HCT116 (cell line): ENCODE measurements around the gene OTUD5. TPM values are rescaled to one million over a fixed set of nuclear protein-coding genes. Genes with fewer than 3 reads are reported as not detected.

Experiments used
- ATAC-seq: fragments of 200-7000 bp; cut with Tn5 transposase; 2 replicates; pipeline ENCODE4 v1.9.1; 2020; ENCODE audit warnings: mild to moderate bottlenecking, moderate library complexity
- BruUV-seq: library from RNA; stranded (reverse); fragments of 400-500 nt; replicated peaks from 2 replicates; lab custom pipeline; 2021; lab: Mats Ljungman, UMichigan
- CTCF ChIA-PET: fragments of 300-600 bp; sonication (Branson Sonifier 250); formaldehyde crosslinking; loops from one replicate; lab custom pipeline; 2021; ENCODE audit warnings: antibody characterized with exemption; lab: Charles Lee
- POLR2A ChIA-PET: fragments of 300-600, 350-600 bp; sonication (Branson Sonifier 250); formaldehyde crosslinking; loops from one replicate; lab custom pipeline; 2021; ENCODE audit warnings: antibody characterized with exemption; lab: Charles Lee
- RAD21 ChIA-PET, 2 experiments: fragments of 300-600 bp; sonication (Branson Sonifier 250); formaldehyde crosslinking; loops; one replicate each; lab custom pipeline; 2023; ENCODE audit warnings: low total read pairs in 2 of 2; ENCODE audit not compliant: uncharacterized antibody in 2 of 2, unreplicated experiment in 2 of 2, low non-redundant PET in 1 of 2; lab: Charles Lee
- DNase-seq: peaks from one replicate; pipeline ENCODE4 v3.0.0-alpha.2; 2010; ENCODE audit warnings: low read depth, low spot score
- H2AFZ ChIP-seq: fragments of 200-600 bp; shearing (Covaris generic), sonication (generic); 2 replicates; pipeline ENCODE4 v1.6.1; 2017; ENCODE audit warnings: low read depth, mixed run types, mixed read lengths, antibody characterized with exemption, low read length; ENCODE audit not compliant: poor library complexity, severe bottlenecking
- H3K27ac ChIP-seq: 2 replicates; pipeline ENCODE4 v1.5.1; 2012; ENCODE audit warnings: low read depth, low read length
- H3K27me3 ChIP-seq: fragments of 200-600 bp; sonication (generic); 2 replicates; pipeline ENCODE4 v1.6.1; 2016; ENCODE audit warnings: mixed run types, low read length, mixed read lengths; ENCODE audit not compliant: insufficient read depth
- H3K36me3 ChIP-seq, 2 experiments: fragments of 200-500 bp in 1 of 2; fragments of 200-600 bp in 1 of 2; sonication (Bioruptor generic) in 1 of 2; sonication (generic) in 1 of 2; 2 replicates each; pipeline versions ENCODE4 v1.5.1 to v1.6.1; 2014 to 2016; ENCODE audit warnings: low read length in 2 of 2, inconsistent platforms in 1 of 2, mixed read lengths in 1 of 2, mixed run types in 1 of 2; ENCODE audit not compliant: insufficient read depth in 2 of 2, control insufficient read depth in 1 of 2
- H3K4me1 ChIP-seq, 2 experiments: fragments of 200-600 bp in 1 of 2; sonication (generic) in 1 of 2; 2 replicates each; pipeline versions ENCODE4 v1.5.1 to v1.6.1; 2012 to 2017; ENCODE audit warnings: low read length in 2 of 2, inconsistent platforms in 1 of 2, mild to moderate bottlenecking in 1 of 2, mixed read lengths in 1 of 2, mixed run types in 1 of 2, moderate library complexity in 1 of 2; ENCODE audit not compliant: insufficient read depth in 2 of 2, control insufficient read depth in 1 of 2
- H3K4me2 ChIP-seq: fragments of 200-600 bp; sonication (generic); 2 replicates; pipeline ENCODE4 v1.6.1; 2017; ENCODE audit warnings: mixed run types, low read length, mixed read lengths
- H3K4me3 ChIP-seq, 2 experiments: fragments of 200-600 bp in 1 of 2; sonication (generic) in 1 of 2; replicated peaks in 1 of 2; 2 replicates each; pipeline ENCODE4 v1.5.1; 2011 to 2016; ENCODE audit warnings: low read length in 2 of 2, control low read depth in 1 of 2, low read depth in 1 of 2, mild to moderate bottlenecking in 1 of 2, mixed read lengths in 1 of 2, mixed run types in 1 of 2
- H3K79me2 ChIP-seq: fragments of 200-600 bp; sonication (generic); 2 replicates; pipeline ENCODE4 v1.6.1; 2017; ENCODE audit warnings: mild to moderate bottlenecking, mixed run types, low read length, moderate library complexity, mixed read lengths; ENCODE audit not compliant: insufficient read depth
- H3K9ac ChIP-seq: fragments of 200-600 bp; sonication (generic); 2 replicates; pipeline ENCODE4 v1.6.1; 2016; ENCODE audit warnings: low read length, mixed read lengths
- H3K9me2 ChIP-seq: fragments of 200-600 bp; sonication (generic), shearing (Covaris generic); 2 replicates; pipeline ENCODE4 v1.6.1; 2017; ENCODE audit warnings: mixed run types, mild to moderate bottlenecking, moderate library complexity; ENCODE audit not compliant: insufficient read depth
- H3K9me3 ChIP-seq, 2 experiments: fragments of 200-500 bp in 1 of 2; fragments of 200-600 bp in 1 of 2; sonication (Bioruptor generic) in 1 of 2; sonication (generic) in 1 of 2; 2 replicates each; pipeline ENCODE4 v1.6.1; 2014 to 2017; ENCODE audit warnings: low read length in 2 of 2, mixed read lengths in 2 of 2, inconsistent platforms in 1 of 2, low read depth in 1 of 2, mild to moderate bottlenecking in 1 of 2, mixed run types in 1 of 2, moderate library complexity in 1 of 2; ENCODE audit not compliant: control insufficient read depth in 1 of 2, insufficient read depth in 1 of 2
- H4K20me1 ChIP-seq: fragments of 200-600 bp; sonication (generic), shearing (Covaris generic); 2 replicates; pipeline ENCODE4 v1.6.1; 2017; ENCODE audit warnings: mixed run types, mild to moderate bottlenecking, moderate library complexity; ENCODE audit not compliant: insufficient read depth
- CBX3 ChIP-seq: IDR thresholded peaks from 2 replicates; pipeline ENCODE4 v1.6.1; 2012; ENCODE audit warnings: low read depth
- EGR1 ChIP-seq: IDR thresholded peaks from 2 replicates; pipeline ENCODE4 v1.6.1; 2012; ENCODE audit warnings: low read depth
- ELF1 ChIP-seq: IDR thresholded peaks from 2 replicates; pipeline ENCODE4 v1.6.1; 2012; ENCODE audit warnings: low read depth, borderline replicate concordance
- EZH2phosphoT487 ChIP-seq: fragments of 200-600 bp; IDR thresholded peaks from 2 replicates; pipeline ENCODE4 v1.6.1; 2018; ENCODE audit warnings: antibody characterized with exemption, borderline replicate concordance
- FOSL1 ChIP-seq: IDR thresholded peaks from 2 replicates; pipeline ENCODE4 v1.6.1; 2012; ENCODE audit warnings: low read depth
- POLR2A ChIP-seq: IDR thresholded peaks from 2 replicates; pipeline ENCODE4 v1.7.0; 2011; ENCODE audit warnings: borderline replicate concordance; ENCODE audit not compliant: insufficient read depth, insufficient read length; ENCODE audit errors: extremely low read depth
- REST ChIP-seq: IDR thresholded peaks from 2 replicates; pipeline ENCODE4 v1.6.1; 2012; ENCODE audit warnings: low read depth
- SIN3A ChIP-seq: IDR thresholded peaks from 2 replicates; pipeline ENCODE4 v1.6.1; 2012; ENCODE audit warnings: low read depth
- SP1 ChIP-seq: IDR thresholded peaks from 2 replicates; pipeline ENCODE4 v1.6.1; 2012; ENCODE audit warnings: low read depth
- SRF ChIP-seq: IDR thresholded peaks from 2 replicates; pipeline ENCODE4 v1.6.1; 2012; ENCODE audit warnings: low read depth
- YY1 ChIP-seq: IDR thresholded peaks from 2 replicates; pipeline ENCODE4 v1.6.1; 2011; ENCODE audit warnings: low read length, low read depth, moderate library complexity, mild to moderate bottlenecking; ENCODE audit not compliant: insufficient replicate concordance; ENCODE audit errors: extremely low read depth
- ZFX ChIP-seq: fragments of 450-650 bp; IDR thresholded peaks from 2 replicates; pipeline ENCODE4 v1.6.1; 2017
- ZNF274 ChIP-seq: fragments of 200-500 bp; sonication (Bioruptor generic); IDR thresholded peaks from 2 replicates; pipeline ENCODE4 v1.6.1; 2014; ENCODE audit warnings: mild to moderate bottlenecking, low read depth, low read length, inconsistent platforms
- intact Hi-C: fragments of 100-400 bp; cut with micrococcal nuclease; formaldehyde crosslinking; loops from 2 replicates; pipeline ENCODE4 v1.10.0; 2022
- total RNA-seq: library from RNA; stranded (reverse); gene quantifications from one replicate; pipeline ENCODE4 v1.2.1, GENCODE V29; 2021; ENCODE audit not compliant: unreplicated experiment
- TF ChIP-seq, protein P1 (sequence below): IDR thresholded peaks from 2 replicates; pipeline ENCODE4 v1.6.1; 2012
- TF ChIP-seq, protein P2 (sequence below): IDR thresholded peaks from 2 replicates; pipeline ENCODE4 v1.6.1; 2012

The OTUD5 gene
- total RNA-seq, 1 experiment from 2014 or later, result 42.6 TPM

GRCh38 chrX:48894891-48895290, 62.5 kb downstream of the OTUD5 start:
- POLR2A ChIA-PET, result no interaction called here
- H3K4me3 ChIP-seq, result no peak overlapping the region
- CTCF ChIA-PET, result no interaction called here
- H3K27me3 ChIP-seq, result no peaks in the 10 kb centered on the region
- H3K79me2 ChIP-seq, result peaks cover 35% of the 10 kb centered on the region
- H3K36me3 ChIP-seq, result peaks cover 0 to 7% of the 10 kb centered on the region in 2 experiments; a peak in 1 of 4 replicates
- H3K9me3 ChIP-seq, result no peaks in the 10 kb centered on the region
- intact Hi-C loops, result loop anchor here (10.0 kb wide), 1 partner anchor 90 kb away; the partner anchor contains the start of gene HDAC6
- RAD21 ChIA-PET, result no interaction called here
- no peaks in the 10 kb centered on the region for H4K20me1 ChIP-seq
- no peak overlapping the region for H3K9ac ChIP-seq
- no peak for DNase-seq
- H2AFZ ChIP-seq, result no peak overlapping the region
- H3K9me2 ChIP-seq, result no peaks in the 10 kb centered on the region
- H3K27ac ChIP-seq, result no peak overlapping the region
- no peak for TF ChIP-seq ELF1
- TF ChIP-seq FOSL1, result no peak
- TF ChIP-seq REST, result no peak
- TF ChIP-seq YY1, result no peak
- TF ChIP-seq ZNF274, result no peak
- no peak for TF ChIP-seq EGR1
- TF ChIP-seq SRF, result no peak
- no peak for TF ChIP-seq ZFX
- TF ChIP-seq, protein P1, sequence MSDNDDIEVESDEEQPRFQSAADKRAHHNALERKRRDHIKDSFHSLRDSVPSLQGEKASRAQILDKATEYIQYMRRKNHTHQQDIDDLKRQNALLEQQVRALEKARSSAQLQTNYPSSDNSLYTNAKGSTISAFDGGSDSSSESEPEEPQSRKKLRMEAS, result no peak
- TF ChIP-seq CBX3, result no peak
- TF ChIP-seq POLR2A, result no peak
- no peak for TF ChIP-seq SIN3A
- TF ChIP-seq EZH2phosphoT487, result no peak
- TF ChIP-seq SP1, result no peak
- TF ChIP-seq, protein P2, sequence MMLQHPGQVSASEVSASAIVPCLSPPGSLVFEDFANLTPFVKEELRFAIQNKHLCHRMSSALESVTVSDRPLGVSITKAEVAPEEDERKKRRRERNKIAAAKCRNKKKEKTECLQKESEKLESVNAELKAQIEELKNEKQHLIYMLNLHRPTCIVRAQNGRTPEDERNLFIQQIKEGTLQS, result no peak
- H3K4me2 ChIP-seq, result no peak overlapping the region
- ATAC-seq, result no peak
- BruUV-seq, result no TSS peak
- peaks cover 5 to 24% of the 10 kb centered on the region in 2 experiments; a peak in 3 of 4 replicates for H3K4me1 ChIP-seq
